Esophagus squamous epithelium (tissue), 5 donors: ENCODE measurements around the gene MRPL24. TPM values are rescaled to one million over a fixed set of nuclear protein-coding genes. Genes with fewer than 3 reads are reported as not detected.

Source experiments
- DNase-seq: peaks from one replicate; lab custom pipeline; 2025; lab: John Stamatoyannopoulos, UW
- H3K27ac ChIP-seq, 4 donors: fragments of 200-600 bp; sonication (generic); one replicate each; pipeline ENCODE4 v1.5.1; 2016 to 2019; ENCODE audit warnings: mild to moderate bottlenecking in 1 of 4
- H3K27me3 ChIP-seq, 4 donors: fragments of 200-600 bp; sonication (generic); 1 replicate in 3 of 4; 2 replicates in 1 of 4; pipeline versions ENCODE4 v1.5.1 to v1.6.0; 2017 to 2021; ENCODE audit warnings: antibody characterized with exemption in 1 of 4
- H3K36me3 ChIP-seq, 3 donors: fragments of 200-600 bp; sonication (generic); one replicate each; pipeline ENCODE4 v1.5.1; 2016 to 2019
- H3K4me1 ChIP-seq, 3 donors: fragments of 200-600 bp; sonication (generic); one replicate each; pipeline ENCODE4 v1.5.1; 2017 to 2019
- H3K4me3 ChIP-seq, 4 donors: fragments of 200-600 bp; sonication (generic); 1 replicate in 3 of 4; 2 replicates in 1 of 4; pipeline ENCODE4 v1.5.1; 2016 to 2019; ENCODE audit warnings: mild to moderate bottlenecking in 2 of 4, moderate library complexity in 1 of 4
- H3K9me3 ChIP-seq, 3 donors: fragments of 200-600 bp; sonication (generic); one replicate each; pipeline ENCODE4 v1.5.1; 2016 to 2019
- CTCF ChIP-seq, 6 experiments: fragments of 450-650 bp in 4 of 6; fragments of 200-600 bp in 2 of 6; sonication (generic) in 2 of 6; IDR thresholded peaks; one replicate each; pipeline ENCODE4 v1.5.1; 2016 to 2019; ENCODE audit warnings: antibody characterized with exemption in 6 of 6, mild to moderate bottlenecking in 4 of 6, moderate library complexity in 4 of 6
- POLR2A ChIP-seq, 4 donors: fragments of 450-650 bp; IDR thresholded peaks; one replicate each; pipeline ENCODE4 v1.6.1; 2017; ENCODE audit warnings: antibody characterized with exemption in 4 of 4, mild to moderate bottlenecking in 4 of 4, moderate library complexity in 3 of 4
- WGBS, 2 donors: methylation state at CpG; one replicate each; pipeline ENCODE4 v1.1.5; 2018; 5-methylcytosine and 5-hydroxymethylcytosine counted together
- intact Hi-C: fragments of 100-400 bp; cut with DNase I; formaldehyde crosslinking; loops from one replicate; pipeline ENCODE4 v1.15.0; 2022
- total RNA-seq, 4 donors: library from RNA; depleted of rRNA; stranded (reverse); fragments of >200 nt; gene quantifications; one replicate each; pipeline ENCODE4 v1.1.0, GENCODE V29; 2016
- donor health status: DM: yes; HTN: yes; CAD: no.

Gene MRPL24
- total RNA-seq, 4 donors from 2014 or later: 39.5 to 45.8 (median 42.3) TPM

GRCh38 chr1:156696755-156697154 lies 44.1 kb downstream of the MRPL24 start:
- no peak for DNase-seq
- H3K4me1 ChIP-seq: peaks cover 15 to 60% (median 29%) of the 10 kb centered on the region in 3 donors
- no peak overlapping the region for H3K4me3 ChIP-seq
- H3K27me3 ChIP-seq: peaks cover 0 to 54% (median 0%) of the 10 kb centered on the region in 4 donors
- H3K9me3 ChIP-seq: no peaks in the 10 kb centered on the region
- TF ChIP-seq CTCF (IDR thresholded peaks at IDR 0.05) (no peak), POLR2A (IDR thresholded peaks at IDR 0.05) (no peak)
- intact Hi-C loops: no loop called here
- peaks cover 0 to 36% (median 7%) of the 10 kb centered on the region in 3 donors for H3K36me3 ChIP-seq
- 86 to 88% methylated on average over 8 of the region's 8 CpGs for WGBS, 2 donors
- no peak overlapping the region for H3K27ac ChIP-seq

- peaks cover 0 to 17% (median 1%) of the 10 kb centered on the region in 3 donors for H3K36me3 ChIP-seq
- H3K27me3 ChIP-seq: peaks cover 0 to 59% (median 0%) of the 10 kb centered on the region in 4 donors
- H3K4me3 ChIP-seq: no peak overlapping the region
- 49 to 69% methylated on average over 5 of the region's 5 CpGs for WGBS, 2 donors
- no peak for TF ChIP-seq POLR2A (IDR thresholded peaks at IDR 0.05)
- TF ChIP-seq CTCF (IDR thresholded peaks at IDR 0.05): no peak
- H3K4me1 ChIP-seq: peaks cover 30 to 68% (median 48%) of the 10 kb centered on the region in 3 donors
- H3K9me3 ChIP-seq: no peaks in the 10 kb centered on the region
- intact Hi-C loops: loop anchor here (5.0 kb wide), 1 partner anchor 33 kb away; the partner anchor contains the start of genes ISG20L2 and METTL25B
- no peak for DNase-seq
- peak overlapping the region in 3 of 4 donors; percentile 79 to 89 (median 88) for H3K27ac ChIP-seq
These were observed 46.3 kb downstream of the MRPL24 start for GRCh38 chr1:156694690-156694962.

GRCh38 chr1:156693848-156694689 lies 46.8 kb downstream of the MRPL24 start:
- Histone ChIP-seq H3K4me3 (no peak overlapping the region), H3K9me3 (no peaks in the 10 kb centered on the region), H3K27me3 (peaks cover 0 to 60% (median 0%) of the 10 kb centered on the region in 4 donors), H3K36me3 (peaks cover 0 to 12% (median 0%) of the 10 kb centered on the region in 3 donors), H3K4me1 (peaks cover 34 to 74% (median 53%) of the 10 kb centered on the region in 3 donors), H3K27ac (peak overlapping the region; percentile 51 to 89 (median 84))
- no peak for DNase-seq
- WGBS, 2 donors: 55 to 67% methylated on average over 8 to 9 of the region's 12 CpGs
- TF ChIP-seq POLR2A (IDR thresholded peaks at IDR 0.05) (no peak), CTCF (IDR thresholded peaks at IDR 0.05) (peak in 2 of 6 experiments; percentile 23 to 31)
- intact Hi-C loops: loop anchor here (5.0 kb wide), 1 partner anchor 33 kb away; the partner anchor contains the start of genes ISG20L2 and METTL25B

GRCh38 chr1:156692925-156693847 lies 47.7 kb downstream of the MRPL24 start:
- H3K4me1 ChIP-seq: peaks cover 34 to 78% (median 55%) of the 10 kb centered on the region in 3 donors
- H3K36me3 ChIP-seq: peaks cover 0 to 3% (median 0%) of the 10 kb centered on the region in 3 donors
- intact Hi-C loops: loop anchor here (5.0 kb wide), 1 partner anchor 34 kb away; the partner anchor contains the start of genes ISG20L2 and METTL25B
- WGBS, 2 donors: 41 to 59% methylated on average over 13 of the region's 16 CpGs
- H3K9me3 ChIP-seq: no peaks in the 10 kb centered on the region
- TF ChIP-seq CTCF (IDR thresholded peaks at IDR 0.05) (no peak), POLR2A (IDR thresholded peaks at IDR 0.05) (no peak)
- H3K27ac ChIP-seq: peak overlapping the region; percentile 68 to 89 (median 84)
- no peak for DNase-seq
- no peak overlapping the region for H3K4me3 ChIP-seq
- H3K27me3 ChIP-seq: peaks cover 0 to 62% (median 0%) of the 10 kb centered on the region in 4 donors
